ENCODE results near the gene CHST13. TPM values are rescaled to one million over a fixed set of nuclear protein-coding genes. Genes with fewer than 3 reads are reported as not detected.

CHST13 gene
- total RNA-seq, 1 experiment from 2014 or later: 0.91 TPM

GRCh38 chr3:126568776-126569342, 44.9 kb downstream of the CHST13 start:
- no TSS peak for BruUV-seq (replicated peaks)
- Histone ChIP-seq H3K27me3 (ENCODE audit: insufficient read depth, low read length) (no peaks in the 10 kb centered on the region), H2AFZ (ENCODE audit: low read depth, low read length, poor library complexity, severe bottlenecking) (no peak overlapping the region), H3K9me3 (ENCODE audit: control insufficient read depth in 1 of 2, insufficient read depth in 1 of 2, low read depth in 1 of 2, low read length in 2 of 2) (no peaks in the 10 kb centered on the region), H3K9me2 (ENCODE audit: insufficient read depth) (no peaks in the 10 kb centered on the region), H3K9ac (ENCODE audit: low read length) (no peak overlapping the region), H3K79me2 (ENCODE audit: insufficient read depth, low read length) (no peaks in the 10 kb centered on the region), H3K4me1 (ENCODE audit: control insufficient read depth in 1 of 2, insufficient read depth in 2 of 2, low read length in 2 of 2) (no peaks in the 10 kb centered on the region), H3K27ac (ENCODE audit: low read depth, low read length) (no peak overlapping the region), H3K4me2 (ENCODE audit: low read length) (no peak overlapping the region), H3K4me3 (replicated peaks in 1 of 2; ENCODE audit: low read depth in 1 of 2, low read length in 2 of 2) (no peak overlapping the region), H3K36me3 (ENCODE audit: control insufficient read depth in 1 of 2, insufficient read depth in 2 of 2, low read length in 2 of 2) (no peaks in the 10 kb centered on the region), H4K20me1 (ENCODE audit: insufficient read depth) (no peaks in the 10 kb centered on the region)
- ChIA-PET RAD21 (ENCODE audit: low non-redundant PET in 1 of 2, low total read pairs in 2 of 2, uncharacterized antibody in 2 of 2, unreplicated experiment in 2 of 2) (no interaction called here), CTCF (no interaction called here), POLR2A (no interaction called here)
- intact Hi-C loops (cut with micrococcal nuclease): no loop called here
- TF ChIP-seq ELF1 (IDR thresholded peaks at IDR 0.05; ENCODE audit: borderline replicate concordance, low read depth): no peak
- no peak for TF ChIP-seq RAD21 (IDR thresholded peaks at IDR 0.05; ENCODE audit: low read depth)
- TF ChIP-seq, protein P1, sequence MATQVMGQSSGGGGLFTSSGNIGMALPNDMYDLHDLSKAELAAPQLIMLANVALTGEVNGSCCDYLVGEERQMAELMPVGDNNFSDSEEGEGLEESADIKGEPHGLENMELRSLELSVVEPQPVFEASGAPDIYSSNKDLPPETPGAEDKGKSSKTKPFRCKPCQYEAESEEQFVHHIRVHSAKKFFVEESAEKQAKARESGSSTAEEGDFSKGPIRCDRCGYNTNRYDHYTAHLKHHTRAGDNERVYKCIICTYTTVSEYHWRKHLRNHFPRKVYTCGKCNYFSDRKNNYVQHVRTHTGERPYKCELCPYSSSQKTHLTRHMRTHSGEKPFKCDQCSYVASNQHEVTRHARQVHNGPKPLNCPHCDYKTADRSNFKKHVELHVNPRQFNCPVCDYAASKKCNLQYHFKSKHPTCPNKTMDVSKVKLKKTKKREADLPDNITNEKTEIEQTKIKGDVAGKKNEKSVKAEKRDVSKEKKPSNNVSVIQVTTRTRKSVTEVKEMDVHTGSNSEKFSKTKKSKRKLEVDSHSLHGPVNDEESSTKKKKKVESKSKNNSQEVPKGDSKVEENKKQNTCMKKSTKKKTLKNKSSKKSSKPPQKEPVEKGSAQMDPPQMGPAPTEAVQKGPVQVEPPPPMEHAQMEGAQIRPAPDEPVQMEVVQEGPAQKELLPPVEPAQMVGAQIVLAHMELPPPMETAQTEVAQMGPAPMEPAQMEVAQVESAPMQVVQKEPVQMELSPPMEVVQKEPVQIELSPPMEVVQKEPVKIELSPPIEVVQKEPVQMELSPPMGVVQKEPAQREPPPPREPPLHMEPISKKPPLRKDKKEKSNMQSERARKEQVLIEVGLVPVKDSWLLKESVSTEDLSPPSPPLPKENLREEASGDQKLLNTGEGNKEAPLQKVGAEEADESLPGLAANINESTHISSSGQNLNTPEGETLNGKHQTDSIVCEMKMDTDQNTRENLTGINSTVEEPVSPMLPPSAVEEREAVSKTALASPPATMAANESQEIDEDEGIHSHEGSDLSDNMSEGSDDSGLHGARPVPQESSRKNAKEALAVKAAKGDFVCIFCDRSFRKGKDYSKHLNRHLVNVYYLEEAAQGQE (IDR thresholded peaks at IDR 0.05; ENCODE audit: low read depth): no peak
- no peak for TF ChIP-seq POLR2A (IDR thresholded peaks at IDR 0.05; ENCODE audit: borderline replicate concordance, extremely low read depth, insufficient read depth, insufficient read length)
- TF ChIP-seq YY1 (IDR thresholded peaks at IDR 0.05; ENCODE audit: extremely low read depth, insufficient replicate concordance, low read depth, low read length): no peak
- TF ChIP-seq, protein P2, sequence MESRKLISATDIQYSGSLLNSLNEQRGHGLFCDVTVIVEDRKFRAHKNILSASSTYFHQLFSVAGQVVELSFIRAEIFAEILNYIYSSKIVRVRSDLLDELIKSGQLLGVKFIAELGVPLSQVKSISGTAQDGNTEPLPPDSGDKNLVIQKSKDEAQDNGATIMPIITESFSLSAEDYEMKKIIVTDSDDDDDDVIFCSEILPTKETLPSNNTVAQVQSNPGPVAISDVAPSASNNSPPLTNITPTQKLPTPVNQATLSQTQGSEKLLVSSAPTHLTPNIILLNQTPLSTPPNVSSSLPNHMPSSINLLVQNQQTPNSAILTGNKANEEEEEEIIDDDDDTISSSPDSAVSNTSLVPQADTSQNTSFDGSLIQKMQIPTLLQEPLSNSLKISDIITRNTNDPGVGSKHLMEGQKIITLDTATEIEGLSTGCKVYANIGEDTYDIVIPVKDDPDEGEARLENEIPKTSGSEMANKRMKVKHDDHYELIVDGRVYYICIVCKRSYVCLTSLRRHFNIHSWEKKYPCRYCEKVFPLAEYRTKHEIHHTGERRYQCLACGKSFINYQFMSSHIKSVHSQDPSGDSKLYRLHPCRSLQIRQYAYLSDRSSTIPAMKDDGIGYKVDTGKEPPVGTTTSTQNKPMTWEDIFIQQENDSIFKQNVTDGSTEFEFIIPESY (IDR thresholded peaks at IDR 0.05; ENCODE audit: extremely low read depth, insufficient replicate concordance, low read length): no peak
- TF ChIP-seq TCF7L2 (IDR thresholded peaks at IDR 0.05; ENCODE audit: borderline replicate concordance, extremely low read depth, insufficient read depth, insufficient read length): no peak
- TF ChIP-seq FOSL1 (IDR thresholded peaks at IDR 0.05; ENCODE audit: low read depth): no peak
- DNase-seq (ENCODE audit: low read depth, low spot score) (no peak), ATAC-seq (no peak)

Measured in HCT116 (cell line).